CD4-positive, alpha-beta T cell treated with Interleukin-15 for 1 hour (primary cell): Measurements from ENCODE around the gene MDN1.
"Not testable (repeated sequence)": the region's sequence is repeated elsewhere in the genome, so short reads cannot be mapped to it uniquely, and the experiment has no call there.

Experiments used
- DNase-seq: peaks from one replicate; pipeline ENCODE4 v3.0.0-alpha.2; 2020

MDN1 gene

GRCh38 chr6:89643406-89643805, 176.2 kb downstream of the MDN1 start:
- DNase-seq = no peak

GRCh38 chr6:89642956-89643355, 176.6 kb downstream of the MDN1 start:
- DNase-seq = no peak

GRCh38 chr6:89641581-89641980, 178.0 kb downstream of the MDN1 start:
- DNase-seq = not testable (repeated sequence)

- DNase-seq = no peak
Observed at GRCh38 chr6:89640804-89641203, 178.8 kb downstream of the MDN1 start.

- peak; percentile 89 for DNase-seq
Observed at GRCh38 chr6:89638320-89639195, 181.0 kb downstream of the MDN1 start, which contains the start of gene LYRM2. Gene LYRM2, minus strand, starts transcription at chr6:89638747. Its CDS starts 31 bp downstream, at chr6:89638716.

GRCh38 chr6:89637960-89638319, 181.7 kb downstream of the MDN1 start:
- no peak for DNase-seq

GRCh38 chr6:89636412-89636811, 183.2 kb downstream of the MDN1 start:
- not testable (repeated sequence) for DNase-seq

GRCh38 chr6:89630488-89630887, 189.1 kb downstream of the MDN1 start:
- DNase-seq = no peak

- no peak for DNase-seq
Observed at GRCh38 chr6:89623749-89624148, 195.8 kb downstream of the MDN1 start.

- DNase-seq = no peak
Observed at GRCh38 chr6:89619567-89619966, 200.0 kb downstream of the MDN1 start.

GRCh38 chr6:89618026-89618425, 201.6 kb downstream of the MDN1 start:
- DNase-seq = no peak

- no peak for DNase-seq
Observed at GRCh38 chr6:89616531-89616930, 203.1 kb downstream of the MDN1 start.

GRCh38 chr6:89615882-89616281, 203.7 kb downstream of the MDN1 start:
- no peak for DNase-seq

- DNase-seq = no peak
Observed at GRCh38 chr6:89613790-89614189, 205.8 kb downstream of the MDN1 start.

- DNase-seq = no peak
Observed at GRCh38 chr6:89612121-89612520, 207.5 kb downstream of the MDN1 start.

- no peak for DNase-seq
Observed at GRCh38 chr6:89611666-89612065, 207.9 kb downstream of the MDN1 start.

- DNase-seq = peak; percentile 71
Observed at GRCh38 chr6:89610149-89610642, 209.4 kb downstream of the MDN1 start.

GRCh38 chr6:89605861-89606260, 213.7 kb downstream of the MDN1 start:
- no peak for DNase-seq

- DNase-seq = no peak
Observed at GRCh38 chr6:89604653-89605052, 214.9 kb downstream of the MDN1 start.

- no peak for DNase-seq
Observed at GRCh38 chr6:89602166-89602565, 217.4 kb downstream of the MDN1 start.

GRCh38 chr6:89599727-89600126, 219.9 kb downstream of the MDN1 start:
- no peak for DNase-seq

GRCh38 chr6:89597988-89598387, 221.6 kb downstream of the MDN1 start:
- no peak for DNase-seq

- no peak for DNase-seq
Observed at GRCh38 chr6:89597372-89597771, 222.2 kb downstream of the MDN1 start.

GRCh38 chr6:89596484-89596883, 223.1 kb downstream of the MDN1 start:
- DNase-seq = no peak

- DNase-seq = no peak
Observed at GRCh38 chr6:89596056-89596455, 223.5 kb downstream of the MDN1 start.
